Ascending aorta (tissue), 2 donors: ENCODE measurements around the gene BEND6. TPM values are rescaled to one million over a fixed set of nuclear protein-coding genes. Genes with fewer than 3 reads are reported as not detected.
"Not testable (repeated sequence)": the region's sequence is repeated elsewhere in the genome, so short reads cannot be mapped to it uniquely, and the experiment has no call there.

Experiments used
- DNase-seq, 2 donors: peaks; one replicate each; pipeline ENCODE4 v3.0.0-alpha.2; 2019; ENCODE audit warnings: low spot score in 2 of 2
- H3K27ac ChIP-seq, 2 donors: fragments of 200-600 bp; sonication (generic); one replicate each; pipeline ENCODE4 v1.5.1; 2016 to 2017; ENCODE audit warnings: mild to moderate bottlenecking in 1 of 2
- H3K27me3 ChIP-seq: fragments of 200-600 bp; sonication (generic); one replicate; pipeline ENCODE4 v1.5.1; 2017
- H3K36me3 ChIP-seq, 2 donors: fragments of 200-600 bp; sonication (generic); one replicate each; pipeline ENCODE4 v1.5.1; 2016
- H3K4me1 ChIP-seq, 2 donors: fragments of 200-600 bp; sonication (generic); one replicate each; pipeline ENCODE4 v1.5.1; 2016 to 2017; ENCODE audit warnings: mild to moderate bottlenecking in 1 of 2
- H3K4me3 ChIP-seq, 2 donors: fragments of 200-600 bp; sonication (generic); one replicate each; pipeline ENCODE4 v1.5.1; 2016 to 2017; ENCODE audit warnings: mild to moderate bottlenecking in 1 of 2
- H3K9me3 ChIP-seq, 2 donors: fragments of 200-600 bp; sonication (generic); one replicate each; pipeline ENCODE4 v1.5.1; 2016
- intact Hi-C: fragments of 100-400 bp; cut with DNase I; formaldehyde crosslinking; loops from one replicate; pipeline ENCODE4 v1.15.1; 2023
- total RNA-seq: library from RNA; depleted of rRNA; stranded (reverse); fragments of >200 nt; gene quantifications from one replicate; pipeline ENCODE4 v1.1.0, GENCODE V29; 2016
- TF ChIP-seq, protein P1 (sequence below), 3 experiments: fragments of 200-600 bp in 2 of 3; fragments of 450-650 bp in 1 of 3; sonication (generic) in 2 of 3; IDR thresholded peaks; one replicate each; pipeline ENCODE4 v1.5.1; 2016 to 2019; ENCODE audit warnings: antibody characterized with exemption in 3 of 3, mild to moderate bottlenecking in 1 of 3, moderate library complexity in 1 of 3

Gene BEND6
- total RNA-seq, 1 donor from 2014 or later: 1.3 TPM

DNA sequence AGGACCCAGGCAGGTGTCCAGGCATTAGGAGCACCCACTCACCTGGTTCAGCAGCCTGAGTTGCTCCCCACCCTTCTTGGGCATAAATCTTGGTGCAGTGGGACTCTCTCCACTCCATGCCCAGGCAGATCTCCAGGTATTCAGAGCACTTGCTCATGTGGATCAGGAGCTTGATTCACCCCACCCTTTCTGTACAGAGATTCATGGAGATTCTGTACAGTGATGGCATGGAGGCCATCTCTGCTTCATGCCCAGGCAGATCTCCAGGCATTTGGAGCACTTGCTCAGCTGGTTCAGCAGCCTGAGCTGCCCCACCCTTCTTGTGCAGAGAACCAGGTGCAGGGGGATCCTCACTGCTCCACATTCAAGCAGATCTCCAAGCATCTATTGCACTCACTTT lies 44.1 kb downstream of the BEND6 start:
- Histone ChIP-seq H3K36me3 (no peaks in the 10 kb centered on the region), H3K9me3 (peaks cover 0 to 4% of the 10 kb centered on the region in 2 donors), H3K27ac (no peak overlapping the region), H3K27me3 (no peaks in the 10 kb centered on the region), H3K4me3 (no peak overlapping the region), H3K4me1 (no peaks in the 10 kb centered on the region)
- TF ChIP-seq, protein P1, sequence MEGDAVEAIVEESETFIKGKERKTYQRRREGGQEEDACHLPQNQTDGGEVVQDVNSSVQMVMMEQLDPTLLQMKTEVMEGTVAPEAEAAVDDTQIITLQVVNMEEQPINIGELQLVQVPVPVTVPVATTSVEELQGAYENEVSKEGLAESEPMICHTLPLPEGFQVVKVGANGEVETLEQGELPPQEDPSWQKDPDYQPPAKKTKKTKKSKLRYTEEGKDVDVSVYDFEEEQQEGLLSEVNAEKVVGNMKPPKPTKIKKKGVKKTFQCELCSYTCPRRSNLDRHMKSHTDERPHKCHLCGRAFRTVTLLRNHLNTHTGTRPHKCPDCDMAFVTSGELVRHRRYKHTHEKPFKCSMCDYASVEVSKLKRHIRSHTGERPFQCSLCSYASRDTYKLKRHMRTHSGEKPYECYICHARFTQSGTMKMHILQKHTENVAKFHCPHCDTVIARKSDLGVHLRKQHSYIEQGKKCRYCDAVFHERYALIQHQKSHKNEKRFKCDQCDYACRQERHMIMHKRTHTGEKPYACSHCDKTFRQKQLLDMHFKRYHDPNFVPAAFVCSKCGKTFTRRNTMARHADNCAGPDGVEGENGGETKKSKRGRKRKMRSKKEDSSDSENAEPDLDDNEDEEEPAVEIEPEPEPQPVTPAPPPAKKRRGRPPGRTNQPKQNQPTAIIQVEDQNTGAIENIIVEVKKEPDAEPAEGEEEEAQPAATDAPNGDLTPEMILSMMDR (IDR thresholded peaks at IDR 0.05): no peak
- no peak for DNase-seq
- intact Hi-C loops: no loop called here

DNA sequence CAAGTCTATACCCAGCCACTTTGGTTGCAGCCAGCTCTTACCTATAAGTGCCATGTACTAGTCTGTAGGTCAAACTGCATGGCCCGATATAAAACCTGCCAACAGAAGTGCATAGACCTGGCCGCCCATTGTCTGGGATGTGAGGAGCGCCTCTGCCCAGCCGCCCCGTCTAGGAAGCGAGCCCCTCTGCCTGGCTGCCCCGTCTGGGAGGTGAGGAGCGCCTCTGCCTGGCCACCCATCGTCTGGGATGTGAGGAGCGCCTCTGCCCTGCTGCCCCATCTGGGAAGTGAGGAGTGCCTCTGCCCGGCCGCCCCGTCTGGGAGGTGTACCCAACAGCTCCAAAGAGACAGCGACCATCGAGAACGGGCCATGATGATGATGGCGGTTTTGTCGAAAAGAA lies 44.8 kb downstream of the BEND6 start:
- H3K36me3 ChIP-seq, intact Hi-C loops, H3K27ac ChIP-seq, H3K27me3 ChIP-seq, H3K4me1 ChIP-seq, H3K9me3 ChIP-seq, H3K4me3 ChIP-seq, DNase-seq: not testable (repeated sequence)

DNA sequence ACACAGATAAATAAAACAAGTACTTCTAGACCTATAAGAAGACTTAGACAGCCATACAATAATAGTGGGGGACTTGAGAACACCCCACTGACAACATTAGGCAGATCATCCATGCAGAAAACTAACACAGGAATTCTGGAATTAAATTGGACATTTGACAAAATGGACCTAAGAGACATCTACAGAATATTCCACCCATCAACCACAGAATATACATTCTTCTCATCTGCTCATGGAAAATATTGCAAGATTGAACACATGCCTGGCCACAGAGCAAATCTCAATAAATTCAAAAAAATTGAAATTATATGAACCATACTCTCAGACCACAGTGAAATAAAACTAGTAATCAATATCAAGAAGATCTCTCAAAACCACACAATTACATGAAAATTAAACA lies 47.3 kb downstream of the BEND6 start:
- Histone ChIP-seq H3K9me3 (peaks cover 0 to 4% of the 10 kb centered on the region in 2 donors), H3K4me1 (no peaks in the 10 kb centered on the region), H3K27me3 (no peaks in the 10 kb centered on the region), H3K36me3 (no peaks in the 10 kb centered on the region), H3K4me3 (no peak overlapping the region), H3K27ac (no peak overlapping the region)
- intact Hi-C loops: no loop called here
- DNase-seq: no peak
- TF ChIP-seq, protein P1 (IDR thresholded peaks at IDR 0.05): no peak

DNA sequence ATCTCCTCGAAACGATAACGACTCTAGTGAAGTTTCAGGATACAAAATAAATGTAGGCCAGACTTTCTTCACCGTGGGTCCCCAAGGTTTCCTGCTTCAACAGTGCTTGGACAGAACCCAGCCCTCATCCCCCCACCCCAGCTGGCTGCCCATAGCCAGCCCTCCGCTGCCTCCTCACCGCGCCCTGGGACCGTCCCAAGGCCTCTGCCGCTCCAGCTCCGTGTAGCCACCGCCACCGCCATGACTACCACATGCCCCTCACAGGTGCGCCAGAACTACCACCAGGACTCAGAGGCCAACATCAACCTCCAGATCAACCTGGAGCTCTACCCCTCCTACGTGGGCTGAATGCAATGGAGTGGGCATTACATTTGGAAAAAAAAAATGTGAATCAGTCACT lies 49.4 kb downstream of the BEND6 start:
- DNase-seq: no peak
- H3K4me3 ChIP-seq: no peak overlapping the region
- intact Hi-C loops: no loop called here
- no peak overlapping the region for H3K27ac ChIP-seq
- H3K27me3 ChIP-seq: no peaks in the 10 kb centered on the region
- TF ChIP-seq, protein P1 (IDR thresholded peaks at IDR 0.05): no peak
- peaks cover 0 to 2% of the 10 kb centered on the region in 2 donors for H3K9me3 ChIP-seq
- H3K4me1 ChIP-seq: no peaks in the 10 kb centered on the region
- no peaks in the 10 kb centered on the region for H3K36me3 ChIP-seq

DNA sequence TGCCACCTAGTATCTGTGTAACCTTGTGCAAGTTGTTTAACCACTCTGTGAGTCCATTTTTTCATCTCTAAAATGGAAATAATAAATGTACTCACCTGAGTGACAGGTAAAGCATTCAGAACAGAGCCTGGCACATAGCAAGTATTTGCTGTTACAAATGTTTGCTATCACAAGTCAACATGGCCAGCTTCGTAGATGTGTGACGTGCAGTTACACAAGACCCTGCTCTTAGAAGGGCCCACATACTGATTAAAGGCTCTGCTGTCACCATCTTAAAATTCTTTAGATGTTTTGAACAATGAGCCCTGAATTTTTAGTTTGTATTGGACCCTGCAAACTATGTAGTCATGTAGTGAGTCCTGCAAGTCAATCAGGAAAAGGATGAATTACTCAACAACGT lies 51.2 kb downstream of the BEND6 start:
- Histone ChIP-seq H3K36me3 (no peaks in the 10 kb centered on the region), H3K4me1 (no peaks in the 10 kb centered on the region), H3K27ac (no peak overlapping the region), H3K9me3 (no peaks in the 10 kb centered on the region), H3K4me3 (no peak overlapping the region), H3K27me3 (no peaks in the 10 kb centered on the region)
- TF ChIP-seq, protein P1 (IDR thresholded peaks at IDR 0.05): no peak
- intact Hi-C loops: no loop called here
- no peak for DNase-seq

DNA sequence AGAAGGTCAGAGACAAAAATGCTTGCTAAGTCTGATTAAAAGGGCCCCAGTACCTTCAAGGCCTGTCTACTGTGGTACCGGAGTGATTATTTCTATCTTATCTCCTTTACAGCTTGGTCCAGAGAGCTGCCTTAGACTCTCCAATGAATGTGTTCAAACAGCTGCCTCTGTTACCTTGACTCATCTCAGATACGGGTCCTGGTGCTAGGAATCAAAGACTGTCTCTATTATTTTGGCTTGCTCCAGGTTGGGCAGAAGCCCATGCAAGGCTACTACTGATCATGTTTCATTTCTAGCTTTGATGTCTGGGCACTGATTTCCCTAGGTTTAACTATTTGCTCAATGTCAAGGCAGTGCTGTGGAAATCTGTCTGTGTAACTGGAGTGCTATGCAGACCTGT lies 53.2 kb downstream of the BEND6 start:
- intact Hi-C loops, H3K36me3 ChIP-seq, DNase-seq, H3K9me3 ChIP-seq, H3K27me3 ChIP-seq, H3K27ac ChIP-seq, H3K4me1 ChIP-seq, H3K4me3 ChIP-seq: not testable (repeated sequence)

DNA sequence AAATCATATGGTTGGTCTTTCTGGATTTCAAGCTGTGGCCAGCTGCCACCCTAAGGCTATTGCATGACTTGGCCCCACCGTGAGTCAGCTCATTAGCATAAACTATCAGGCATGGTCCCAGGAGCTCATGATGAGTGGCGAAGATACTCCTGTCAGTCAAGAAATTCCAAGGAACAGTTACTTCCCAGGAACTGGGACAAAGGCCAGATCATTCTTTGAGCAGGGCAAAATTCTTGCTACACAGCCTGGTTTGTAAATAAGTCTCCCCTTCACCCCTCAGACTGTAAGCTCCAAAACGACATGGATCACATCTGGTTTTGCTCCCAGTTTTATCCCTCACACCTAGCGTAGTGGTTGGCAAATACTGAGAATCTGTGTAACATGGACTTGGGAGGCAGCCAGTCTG lies 58.6 kb downstream of the BEND6 start:
- H3K27ac ChIP-seq: no peak overlapping the region
- no peak overlapping the region for H3K4me3 ChIP-seq
- DNase-seq: no peak
- H3K4me1 ChIP-seq: no peaks in the 10 kb centered on the region
- TF ChIP-seq, protein P1 (IDR thresholded peaks at IDR 0.05): no peak
- H3K27me3 ChIP-seq: no peaks in the 10 kb centered on the region
- intact Hi-C loops: no loop called here
- no peaks in the 10 kb centered on the region for H3K9me3 ChIP-seq
- no peaks in the 10 kb centered on the region for H3K36me3 ChIP-seq
